NCI-H2171 treated with DMSO at 0.1 percent for 48 hours (cell line): ENCODE measurements around the gene SMO.
"Not testable (repeated sequence)": the region's sequence is repeated elsewhere in the genome, so short reads cannot be mapped to it uniquely, and the experiment has no call there.

Source experiments
- DNase-seq: peaks from one replicate; lab custom pipeline; 2025; lab: John Stamatoyannopoulos, UW

SMO gene

DNA sequence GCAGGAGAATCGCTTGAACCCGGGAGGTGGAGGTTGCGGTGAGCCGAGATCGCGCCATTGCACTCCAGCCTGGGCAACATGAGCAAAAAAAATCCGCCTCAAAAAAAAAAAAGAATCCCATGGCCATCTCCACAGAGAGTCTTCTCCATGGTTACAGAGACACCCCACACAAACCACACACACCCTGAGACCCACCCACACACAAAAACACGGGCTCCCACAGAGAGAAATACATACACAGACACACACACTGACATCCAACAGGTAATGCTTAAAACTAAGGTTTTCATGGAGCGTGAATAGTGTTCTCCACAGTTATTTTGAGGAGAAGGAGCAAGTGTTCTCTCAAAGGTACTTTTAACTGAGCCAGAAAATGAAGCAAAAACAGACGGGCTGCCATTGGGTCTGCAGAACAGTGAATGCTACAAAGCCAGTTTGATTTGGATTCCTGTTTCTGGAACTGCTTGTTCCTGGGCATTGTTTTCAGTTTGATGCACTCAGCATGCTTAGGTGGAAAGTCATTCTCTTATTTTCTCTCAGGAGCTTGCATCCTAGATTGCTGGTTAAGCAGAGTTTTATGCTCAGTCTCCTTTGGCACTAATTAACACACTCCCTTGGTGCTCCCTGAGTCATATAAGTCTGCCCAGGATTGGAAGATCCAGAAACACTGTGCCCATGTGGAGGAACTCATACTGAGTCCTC lies 51.8 kb downstream of the SMO start:
- no peak for DNase-seq

DNA sequence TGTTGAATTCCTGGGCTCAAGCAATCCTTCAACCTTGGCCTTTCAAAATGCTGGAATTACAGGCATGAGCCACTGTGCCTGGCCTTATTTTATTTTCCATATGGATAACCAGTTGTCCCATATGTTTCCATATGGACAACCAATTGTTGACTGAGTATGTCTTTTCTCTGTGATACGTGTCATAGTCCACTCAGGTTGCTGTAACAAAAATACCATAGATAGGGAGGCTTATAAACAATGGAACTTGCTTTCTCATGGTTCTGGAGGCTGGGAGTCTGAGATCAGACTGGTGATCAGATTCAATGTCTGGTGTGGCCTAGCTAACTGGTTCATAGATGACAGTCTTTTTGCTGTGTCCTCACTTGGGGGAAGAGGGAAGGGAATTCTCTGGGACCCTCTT lies 55.8 kb downstream of the SMO start:
- DNase-seq = no peak

DNA sequence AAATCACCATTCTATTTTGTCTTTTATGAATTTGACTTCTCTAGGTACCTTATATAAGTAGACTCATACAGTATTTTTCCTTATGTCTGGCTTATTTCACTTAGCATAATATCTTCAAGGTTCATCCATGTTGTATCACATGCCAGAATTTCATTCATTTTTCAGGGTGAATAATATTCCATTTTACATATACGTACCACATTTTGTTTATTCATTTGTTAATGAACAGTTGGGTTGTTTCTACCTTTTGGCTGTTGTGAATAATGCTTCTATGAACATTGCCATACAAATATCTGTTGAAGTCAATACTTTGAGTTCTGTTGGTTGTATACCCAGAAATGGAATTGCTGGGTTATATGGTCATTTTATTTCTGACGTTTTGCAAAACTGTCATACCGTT lies 57.1 kb downstream of the SMO start:
- DNase-seq = no peak

DNA sequence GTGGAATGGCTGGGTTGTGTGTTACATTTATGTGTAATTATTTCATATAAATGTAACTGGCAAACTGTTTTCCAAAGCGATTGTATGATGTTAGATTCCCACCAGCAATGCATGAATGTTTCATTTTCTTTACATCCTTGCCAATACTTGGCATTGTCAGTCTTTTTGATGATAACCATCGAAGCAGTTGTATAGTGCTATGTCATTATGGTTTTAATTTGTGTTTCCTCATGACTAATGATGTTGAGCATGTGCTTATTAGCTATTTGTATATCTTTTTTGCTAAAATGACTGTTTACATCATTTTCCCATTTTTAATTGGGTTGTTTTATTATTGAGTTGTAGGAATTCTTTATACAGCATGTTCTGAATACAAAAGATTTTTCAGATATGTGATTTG lies 58.7 kb downstream of the SMO start:
- DNase-seq = no peak

DNA sequence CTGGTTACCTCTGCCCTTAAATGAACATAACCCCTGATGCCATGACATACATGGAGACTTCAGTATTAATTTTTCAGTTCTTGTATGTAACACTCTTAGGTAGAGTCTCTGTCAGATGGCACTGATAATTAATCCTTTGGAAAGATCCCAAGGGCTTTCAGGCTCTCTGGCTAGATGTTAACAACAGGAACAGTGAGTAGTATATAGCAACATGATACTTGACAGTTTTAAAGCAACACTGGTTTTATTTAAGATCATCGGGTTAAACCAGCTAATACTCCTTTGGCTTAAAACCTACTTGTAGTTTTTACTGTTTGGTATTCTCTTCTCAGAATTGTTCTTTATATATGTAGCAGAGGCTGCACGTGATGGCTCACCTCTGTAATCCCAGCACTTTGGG lies 63.7 kb downstream of the SMO start:
- peak; percentile 91 for DNase-seq

DNA sequence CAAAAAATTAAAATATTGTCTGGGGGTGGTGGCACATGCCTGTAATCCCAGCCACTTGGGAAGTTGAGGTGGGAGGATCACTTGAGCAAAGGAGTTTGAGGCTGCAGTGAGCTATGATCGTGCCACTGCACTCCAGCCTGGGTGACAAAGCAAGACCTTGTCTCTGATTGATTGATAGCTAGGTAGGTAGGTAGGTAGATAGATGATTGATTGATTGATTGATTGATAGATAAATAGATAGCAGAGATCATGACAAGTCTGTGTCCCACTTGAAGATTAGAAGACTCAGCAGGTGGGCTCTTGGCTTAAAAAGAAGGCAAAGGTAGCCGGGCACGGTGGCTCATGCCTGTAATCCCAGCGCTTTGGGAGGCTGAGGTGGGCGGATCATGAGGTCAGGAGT lies 64.2 kb downstream of the SMO start:
- not testable (repeated sequence) for DNase-seq

DNA sequence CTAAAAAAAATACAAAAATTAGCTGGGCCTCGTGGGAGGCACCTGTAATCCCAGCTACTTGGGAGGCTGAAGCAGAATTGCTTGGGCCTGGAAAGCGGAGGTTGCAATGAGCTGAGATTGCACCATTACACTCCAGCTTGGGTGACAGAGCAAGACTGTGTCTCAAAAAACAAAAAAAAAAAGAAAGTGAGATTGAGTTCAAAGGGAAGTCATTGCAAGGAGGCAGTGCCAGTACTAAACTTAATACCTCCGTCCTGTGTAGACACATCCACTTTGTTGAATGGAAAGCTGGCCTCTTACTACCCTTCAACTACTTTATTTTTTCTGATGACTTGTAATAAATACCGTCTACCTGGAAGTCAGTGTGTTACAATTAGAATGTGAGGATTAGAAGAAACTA lies 67.4 kb downstream of the SMO start:
- DNase-seq = no peak

DNA sequence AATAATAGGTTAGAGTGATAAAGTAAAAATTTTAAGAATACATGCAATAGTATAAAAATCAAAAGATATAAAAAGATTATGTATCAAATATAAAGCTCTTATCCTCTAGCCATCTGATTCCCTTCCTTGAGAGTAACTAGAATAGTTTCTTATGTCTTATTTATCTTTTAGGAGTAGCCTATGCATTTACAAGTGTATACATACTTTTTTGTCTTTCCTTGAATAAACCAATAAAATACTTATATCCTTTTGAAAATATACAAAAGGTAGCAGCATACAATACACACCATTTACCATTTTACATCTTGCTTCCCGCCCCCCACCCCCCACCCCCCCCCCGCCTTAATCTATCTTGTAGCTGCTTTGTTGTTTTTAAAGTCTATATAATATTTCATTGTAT lies 67.8 kb downstream of the SMO start:
- DNase-seq = no peak

DNA sequence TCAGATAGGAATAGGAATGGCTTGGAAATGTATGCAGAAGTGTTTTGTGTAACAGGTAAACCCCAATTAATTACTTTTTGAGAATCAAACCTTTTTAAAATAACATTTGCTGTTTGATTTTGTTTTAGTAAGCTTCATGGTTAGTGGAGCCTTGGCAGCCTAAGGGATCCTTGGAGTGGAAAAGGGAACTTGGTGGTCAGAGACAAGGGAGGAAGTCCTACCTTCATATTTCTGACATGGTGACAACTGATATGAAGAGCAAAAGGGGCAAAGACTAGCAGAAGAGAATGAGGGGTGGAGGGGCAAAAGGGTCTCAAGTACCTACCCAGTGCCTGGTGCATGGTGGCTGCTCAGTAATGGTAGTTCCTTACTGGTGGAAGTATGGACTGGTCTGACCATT lies 68.7 kb downstream of the SMO start:
- DNase-seq = no peak

DNA sequence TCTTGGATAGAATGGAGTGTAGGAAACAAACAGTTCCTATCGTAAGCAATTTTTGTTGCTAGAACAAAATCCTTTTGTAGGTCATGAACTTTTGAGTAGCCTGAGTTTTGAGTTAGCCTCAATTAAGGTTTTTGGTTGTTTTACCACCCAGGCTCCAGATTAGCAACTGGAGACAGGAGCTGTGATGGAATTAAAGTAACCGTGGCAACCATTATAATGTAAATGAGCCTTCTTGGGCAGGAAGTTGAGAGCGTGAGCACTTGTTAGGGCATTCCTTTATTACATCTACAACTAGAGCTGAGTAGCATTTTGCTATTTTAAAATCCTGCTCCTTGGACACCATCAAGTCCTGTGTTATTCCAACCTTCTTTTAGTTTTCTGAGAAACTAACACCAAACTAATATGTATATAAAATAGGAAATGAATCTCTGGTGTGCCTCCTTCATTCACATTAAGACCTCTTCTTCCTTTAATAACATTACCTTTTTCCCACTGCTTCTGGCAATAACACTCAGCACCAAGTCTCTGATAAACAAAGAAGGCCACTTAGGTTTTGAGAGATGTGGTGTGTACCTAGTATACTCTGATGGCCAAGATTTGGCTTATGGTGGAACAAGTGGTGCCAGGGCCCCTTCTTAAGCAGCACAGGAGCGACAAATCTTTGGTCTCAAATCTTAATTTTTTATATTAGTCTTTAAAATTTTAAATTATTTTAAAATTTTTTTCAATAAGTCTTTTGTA lies 70.4 kb downstream of the SMO start:
- DNase-seq = no peak

DNA sequence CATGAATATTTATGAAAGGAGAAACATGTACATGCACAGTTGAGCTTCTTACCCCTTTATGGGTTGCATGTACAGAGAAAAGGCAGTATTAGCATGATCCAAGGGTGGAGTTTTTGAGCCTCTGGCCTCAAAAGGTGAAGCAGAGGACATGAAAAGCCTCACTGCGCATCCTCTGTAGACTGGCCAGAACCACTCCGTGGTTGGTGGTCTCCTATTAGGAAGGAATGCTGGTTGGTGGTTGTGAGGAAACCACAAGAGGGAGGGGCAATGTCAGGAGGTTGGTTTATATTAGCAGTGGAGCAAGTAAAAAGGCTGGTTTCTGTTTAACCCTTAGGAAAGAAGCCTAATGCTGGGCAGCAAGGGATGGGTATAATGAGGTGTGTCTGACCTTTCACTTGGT lies 73.9 kb downstream of the SMO start:
- DNase-seq = no peak
